ENCODE data around the gene ABCA1. TPM values are rescaled to one million over a fixed set of nuclear protein-coding genes. Genes with fewer than 3 reads are reported as not detected.
A peak's percentile ranks its signal among the peaks of the same experiment; 100 is the strongest.
"Not testable (repeated sequence)": the region's sequence is repeated elsewhere in the genome, so short reads cannot be mapped to it uniquely, and the experiment has no call there.

ABCA1 gene
- total RNA-seq, 1 donor from 2014 or later, result 27.3 TPM

DNA sequence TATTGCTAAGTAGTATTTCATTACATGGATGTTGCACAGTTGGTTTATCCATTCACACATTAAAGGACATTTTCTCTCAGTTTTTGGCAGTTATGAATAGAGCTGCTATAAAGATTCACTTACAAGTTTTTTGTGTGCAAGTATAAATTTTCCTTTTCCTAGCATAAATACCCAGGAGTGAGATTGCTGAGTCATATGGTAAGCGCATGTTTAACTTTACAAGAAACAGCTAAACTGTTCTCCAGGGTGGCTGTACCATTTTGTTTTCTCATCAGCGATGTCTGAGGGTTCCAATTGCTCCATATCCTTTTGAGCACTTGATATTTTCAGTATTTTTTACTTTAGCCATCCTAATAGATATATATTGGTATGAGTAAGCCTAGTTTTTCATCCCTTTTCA is 16.4 kb upstream of the ABCA1 start:
- no peak for DNase-seq

DNA sequence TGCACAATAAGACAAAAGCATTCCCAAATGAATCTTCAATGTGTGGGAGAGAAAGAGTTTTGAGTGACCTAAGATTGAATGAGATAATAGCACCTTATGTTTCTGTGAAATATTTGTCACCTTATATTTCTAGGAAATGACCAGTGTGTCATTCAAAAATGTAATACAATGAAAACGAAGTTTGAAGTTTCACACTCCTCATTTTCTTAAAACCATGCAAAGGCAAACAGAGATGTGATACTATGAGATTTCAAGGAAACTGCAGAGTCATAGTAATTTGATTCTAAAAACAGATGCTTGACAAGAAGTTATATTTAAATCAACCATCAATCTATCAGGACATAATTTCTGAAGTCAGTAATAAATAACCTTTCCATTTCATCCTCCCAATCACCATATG is 13.6 kb upstream of the ABCA1 start:
- DNase-seq, result no peak

DNA sequence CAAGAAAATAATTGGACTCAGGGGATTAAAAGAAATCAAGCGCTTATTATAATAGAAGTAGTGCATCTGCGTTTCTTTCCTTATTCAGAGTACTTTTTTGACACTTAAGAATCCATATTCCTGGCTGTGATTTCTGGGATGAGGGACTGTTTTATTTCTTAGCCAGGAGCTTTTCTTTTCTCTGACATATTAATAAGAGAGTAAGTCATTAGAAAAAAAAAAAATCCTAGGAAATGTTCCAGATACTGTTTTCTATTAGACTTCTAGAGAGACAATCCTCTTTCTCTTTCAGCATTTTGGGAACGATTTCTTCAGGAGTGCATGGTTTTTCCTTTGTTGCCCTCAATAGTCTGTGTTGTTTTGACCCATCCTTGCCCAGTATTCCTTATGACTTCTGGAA is 8.3 kb upstream of the ABCA1 start:
- no peak for DNase-seq

DNA sequence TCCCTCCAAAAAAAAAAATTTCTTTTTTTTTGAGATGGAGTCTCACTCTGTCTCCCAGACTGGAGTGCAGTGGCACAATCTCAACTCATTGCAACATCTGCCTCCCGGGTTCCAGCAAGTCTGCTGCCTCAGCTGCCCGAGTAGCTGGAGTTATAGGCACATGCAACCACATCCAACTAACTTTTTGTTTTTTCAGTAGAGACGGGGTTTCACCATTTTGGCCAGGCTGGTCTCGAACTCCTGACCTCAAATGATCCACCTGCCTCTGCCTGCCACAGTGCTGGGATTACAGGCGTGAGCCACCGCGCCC is 7.5 kb upstream of the ABCA1 start:
- not testable (repeated sequence) for DNase-seq

DNA sequence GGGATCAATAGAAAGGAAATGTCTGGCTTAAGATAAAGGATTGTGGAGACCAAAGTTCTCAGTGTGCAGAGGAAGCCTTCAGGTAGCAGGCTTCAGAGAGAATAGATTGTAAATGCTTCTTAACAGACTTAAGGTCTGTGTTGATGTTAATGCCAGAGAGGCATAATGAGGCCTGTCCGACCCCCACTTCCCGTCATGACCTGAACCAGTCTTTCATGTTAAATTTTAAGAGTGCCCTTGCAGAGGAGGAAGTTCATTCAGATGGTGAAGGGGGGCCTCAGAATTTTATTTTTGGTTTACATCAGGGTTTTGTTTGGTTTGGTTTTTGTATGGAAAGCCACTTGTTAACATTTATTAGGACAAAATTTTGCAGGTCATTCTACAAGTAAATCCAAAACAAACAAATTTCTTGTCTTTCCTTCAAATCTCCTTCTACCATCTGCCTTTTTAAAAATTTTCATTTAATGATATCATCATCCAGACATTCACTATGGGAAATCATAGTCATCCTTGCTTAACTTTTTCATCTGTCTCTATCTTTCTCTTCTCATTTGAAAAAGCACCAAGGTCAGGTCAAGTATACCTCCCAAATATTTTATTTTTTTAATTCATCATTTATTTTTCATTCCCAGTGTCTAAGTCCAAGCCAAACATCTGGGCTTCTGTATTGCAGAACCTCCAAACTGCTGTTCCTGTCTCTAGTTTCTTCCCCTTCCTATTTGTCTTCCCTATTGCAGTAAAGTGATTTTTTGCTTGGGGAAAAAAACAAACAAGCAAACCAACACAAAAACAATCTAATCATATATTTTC is 6.9 kb upstream of the ABCA1 start:
- DNase-seq, result no peak

DNA sequence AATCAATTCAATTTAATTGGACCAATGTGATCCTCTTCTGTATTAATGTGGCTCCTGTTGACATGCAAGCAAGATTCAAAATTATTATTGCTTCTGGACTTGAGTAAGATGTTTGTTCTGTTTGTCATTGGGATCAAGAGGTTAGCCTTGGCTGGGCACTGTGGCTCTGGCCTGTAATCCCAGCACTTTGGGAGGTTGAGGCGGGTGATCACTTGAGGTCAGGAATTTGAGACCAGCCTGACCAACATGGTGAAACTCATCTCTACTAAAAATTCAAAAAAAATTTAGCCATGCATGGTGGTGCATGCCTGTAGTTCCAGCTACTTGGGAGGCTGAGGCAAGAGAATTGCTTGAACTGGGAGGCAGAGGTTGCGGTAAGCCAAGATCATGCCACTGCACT is 5.1 kb upstream of the ABCA1 start:
- DNase-seq, result not testable (repeated sequence)

DNA sequence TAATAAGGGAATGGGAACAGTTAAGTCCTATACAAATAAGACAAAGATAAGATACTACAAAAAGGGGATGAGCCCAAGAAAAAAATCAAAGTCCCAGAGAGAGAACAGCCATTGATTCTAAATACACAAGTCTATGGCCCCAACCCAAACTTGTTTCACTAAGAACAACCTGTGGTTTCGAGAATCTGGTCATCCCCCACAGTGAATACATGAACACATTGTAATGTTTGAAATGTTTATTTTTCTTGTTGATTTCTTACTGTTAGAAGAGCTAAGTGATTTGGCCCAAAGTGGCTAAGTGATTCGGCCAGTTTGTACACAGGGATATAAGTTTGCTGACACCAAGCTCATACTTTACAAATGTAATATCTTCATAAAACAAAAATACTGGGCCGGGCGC is 3.3 kb upstream of the ABCA1 start:
- no peak for DNase-seq

DNA sequence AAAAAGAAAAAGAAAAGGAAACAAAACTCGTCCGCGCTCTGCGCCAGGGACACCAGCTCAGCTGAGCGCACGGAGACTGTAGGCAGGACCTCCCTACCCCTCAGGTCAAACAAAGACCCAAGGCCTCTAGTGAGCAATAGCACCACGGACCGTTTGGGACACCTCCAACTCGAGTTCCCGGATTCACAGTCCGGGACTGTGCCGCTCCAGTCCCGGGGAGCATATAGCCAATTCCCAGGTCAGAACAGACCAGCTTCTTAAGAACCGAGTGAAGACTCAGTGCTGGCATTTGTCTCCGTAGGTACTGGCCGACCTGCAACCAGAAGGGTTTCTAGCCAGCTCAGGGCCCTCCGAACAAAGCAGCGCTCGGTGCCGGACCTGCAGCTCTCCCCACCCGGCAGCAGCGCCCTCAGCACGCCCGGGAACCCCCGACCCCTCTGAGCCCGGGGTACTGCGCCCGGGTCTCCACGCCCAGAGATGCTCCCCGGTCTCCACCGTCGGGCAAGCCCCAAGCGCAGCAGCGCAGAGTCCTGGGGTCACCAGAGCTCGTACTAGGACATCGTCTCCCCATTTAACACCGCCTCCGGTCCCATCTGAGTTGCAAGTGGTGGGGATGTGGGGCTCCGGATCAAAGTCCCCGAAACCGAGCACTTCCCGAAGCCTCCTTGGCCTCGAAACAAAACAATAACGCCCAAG is 591 bp downstream of the ABCA1 start:
- DNase-seq, result peak; percentile 21

DNA sequence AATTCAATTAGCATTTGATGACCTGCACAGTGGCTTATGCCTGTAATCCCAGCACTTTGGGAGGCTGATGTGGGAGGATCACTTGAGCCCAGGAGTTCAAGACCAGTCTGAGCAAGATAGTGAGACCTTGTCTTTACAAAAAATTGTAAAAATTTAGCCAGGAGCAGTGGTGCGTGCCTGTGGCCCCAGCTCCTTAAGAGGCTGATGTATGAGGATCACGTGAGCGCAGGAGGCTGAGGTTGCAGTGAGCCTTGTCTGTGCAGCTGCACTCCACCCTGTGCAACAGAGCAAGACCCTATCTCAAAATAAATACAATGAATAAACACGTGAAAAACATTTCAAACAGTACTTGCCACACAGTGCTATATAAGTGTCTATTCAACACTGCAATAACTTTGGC is 4.2 kb downstream of the ABCA1 start:
- DNase-seq, result no peak

DNA sequence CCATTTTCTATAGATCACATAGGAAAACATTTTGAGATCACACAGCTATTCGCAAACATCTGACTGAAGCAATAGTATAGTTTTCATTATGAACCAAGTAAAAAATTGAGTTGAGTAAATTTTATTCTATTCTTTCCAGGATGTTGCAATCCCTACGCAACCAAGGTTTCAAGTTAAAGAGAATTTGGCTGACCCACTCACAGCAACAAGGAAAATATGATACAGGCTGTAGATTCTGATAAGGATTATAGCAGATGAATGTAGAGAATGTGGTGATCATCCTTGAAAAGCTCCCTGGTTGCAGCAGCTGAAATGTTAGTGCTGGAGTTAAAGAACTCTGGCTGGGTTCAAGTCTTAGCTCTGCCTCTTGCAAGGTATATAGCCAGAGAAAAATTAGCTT is 4.7 kb downstream of the ABCA1 start:
- DNase-seq, result no peak

DNA sequence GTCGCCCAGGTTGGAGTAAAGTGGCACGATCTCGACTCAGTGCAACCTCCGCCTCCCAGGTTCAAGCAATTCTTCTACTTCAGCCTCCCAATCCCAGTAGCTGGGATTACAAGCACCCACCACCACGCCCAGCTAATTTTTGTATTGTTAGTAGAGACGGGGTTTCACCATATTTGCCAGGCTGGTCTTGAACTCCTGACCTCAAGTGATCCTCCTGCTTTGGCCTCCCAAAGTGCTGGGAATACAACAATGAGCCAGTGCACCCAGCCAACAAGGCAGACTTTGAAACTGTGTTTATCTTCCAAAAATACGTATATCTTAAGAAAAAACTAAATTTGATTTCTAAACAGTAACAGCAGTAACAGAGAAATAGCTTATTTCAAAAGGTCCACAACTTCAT is 5.2 kb downstream of the ABCA1 start:
- not testable (repeated sequence) for DNase-seq

DNA sequence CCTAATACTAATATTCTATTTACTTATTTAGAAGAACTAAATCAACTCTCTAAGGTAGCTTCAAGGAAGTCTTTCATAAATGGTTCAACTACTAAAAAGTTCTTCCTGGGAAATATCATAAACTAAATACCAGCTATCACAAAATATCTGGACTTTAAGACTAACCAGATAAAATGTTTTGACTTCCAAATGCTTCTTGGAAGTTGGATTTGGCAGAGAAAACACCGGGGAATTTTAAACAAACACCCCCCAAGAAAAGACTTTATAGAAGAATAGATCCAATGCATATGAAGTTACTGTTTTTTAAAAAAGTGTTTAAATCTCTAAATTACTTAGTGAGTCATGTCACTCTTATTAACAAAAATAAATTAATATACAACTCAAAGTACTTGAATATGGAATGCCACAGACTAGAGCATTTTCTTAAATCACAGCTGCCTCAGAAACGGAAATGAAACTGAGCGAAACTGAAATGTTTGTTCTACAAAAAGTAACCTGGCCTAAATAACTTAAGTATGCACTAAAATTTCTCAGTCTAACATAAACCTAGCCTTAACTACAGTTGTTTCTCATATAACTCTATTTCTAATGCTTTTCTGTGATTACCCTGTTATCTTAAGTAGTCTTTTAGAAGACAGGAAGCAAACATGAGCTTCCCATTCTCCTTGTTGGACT is 6.8 kb downstream of the ABCA1 start:
- no peak for DNase-seq

DNA sequence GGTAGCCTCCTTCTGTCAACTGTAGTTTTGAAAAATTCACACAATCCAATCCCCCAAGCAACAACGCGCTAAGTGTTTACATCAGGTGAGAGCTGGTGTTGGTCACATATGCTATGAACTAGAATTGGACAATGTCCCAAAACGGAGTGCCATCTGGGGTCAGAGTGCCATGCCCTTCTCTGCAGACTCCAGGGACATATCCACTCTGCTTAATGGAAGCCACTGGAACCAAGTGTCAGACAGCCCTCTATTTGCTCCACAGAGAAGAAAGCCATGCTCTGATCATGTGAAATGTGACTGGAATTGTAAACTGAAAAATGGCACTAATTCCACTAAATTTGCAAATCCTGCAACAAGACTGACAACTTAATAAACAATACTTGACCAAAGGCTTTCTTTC is 12.2 kb downstream of the ABCA1 start:
- no peak for DNase-seq

DNA sequence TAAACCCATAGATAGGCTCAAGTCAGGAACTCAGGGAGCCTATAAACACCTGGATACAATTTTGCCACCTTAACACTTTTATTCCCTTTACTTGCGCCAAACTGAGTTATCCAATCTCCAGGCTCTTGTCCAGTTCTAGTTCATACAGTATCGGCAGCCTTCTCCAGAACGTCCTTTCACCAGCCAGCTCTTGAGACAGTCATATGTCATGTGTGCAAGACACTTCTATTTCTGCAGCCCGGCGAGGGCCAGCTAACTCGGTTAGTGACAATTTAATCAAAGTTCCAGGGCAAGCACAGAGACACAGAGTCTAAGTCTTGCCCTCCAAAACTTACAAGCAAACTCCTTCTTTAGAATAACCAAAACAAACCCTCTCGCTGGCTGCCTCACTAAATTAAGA is 12.9 kb downstream of the ABCA1 start:
- no peak for DNase-seq

DNA sequence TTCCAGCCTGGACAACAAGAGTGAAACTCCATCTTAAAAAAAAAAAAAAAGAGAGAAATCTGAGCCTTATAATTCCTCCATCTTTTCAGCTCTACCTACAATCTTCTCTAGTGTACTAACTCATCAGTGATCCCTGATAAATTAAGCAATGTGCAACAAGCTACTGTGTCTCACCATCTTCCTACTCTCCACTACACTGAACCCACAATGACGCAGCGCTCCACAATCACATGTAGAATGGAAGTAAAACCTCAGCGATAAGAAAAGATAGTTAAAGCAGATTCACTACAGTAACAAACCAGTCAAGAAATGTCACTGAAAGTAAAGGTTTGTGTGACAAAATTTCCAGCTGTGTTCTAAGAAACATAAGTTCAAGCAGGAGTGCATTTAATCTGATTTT is 13.5 kb downstream of the ABCA1 start:
- no peak for DNase-seq

DNA sequence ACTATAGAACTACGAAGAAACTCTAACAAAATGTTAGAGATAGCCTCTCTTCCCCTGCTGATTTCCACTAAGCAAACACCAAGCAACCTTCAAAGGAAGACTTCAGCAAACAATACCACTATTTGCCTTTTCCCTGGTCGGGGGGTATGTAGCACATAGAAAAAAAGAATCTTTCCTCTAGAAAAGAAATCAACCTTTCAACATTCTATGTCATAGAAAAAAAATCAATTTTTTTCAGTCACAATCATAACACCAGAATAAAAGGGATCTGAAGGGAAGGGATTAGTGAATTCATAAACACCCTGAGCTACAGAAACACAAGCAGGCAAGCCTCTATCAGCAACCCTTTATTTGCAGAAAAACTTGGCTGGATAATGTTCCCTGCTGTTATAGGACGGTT is 15.3 kb downstream of the ABCA1 start:
- DNase-seq, result no peak

DNA sequence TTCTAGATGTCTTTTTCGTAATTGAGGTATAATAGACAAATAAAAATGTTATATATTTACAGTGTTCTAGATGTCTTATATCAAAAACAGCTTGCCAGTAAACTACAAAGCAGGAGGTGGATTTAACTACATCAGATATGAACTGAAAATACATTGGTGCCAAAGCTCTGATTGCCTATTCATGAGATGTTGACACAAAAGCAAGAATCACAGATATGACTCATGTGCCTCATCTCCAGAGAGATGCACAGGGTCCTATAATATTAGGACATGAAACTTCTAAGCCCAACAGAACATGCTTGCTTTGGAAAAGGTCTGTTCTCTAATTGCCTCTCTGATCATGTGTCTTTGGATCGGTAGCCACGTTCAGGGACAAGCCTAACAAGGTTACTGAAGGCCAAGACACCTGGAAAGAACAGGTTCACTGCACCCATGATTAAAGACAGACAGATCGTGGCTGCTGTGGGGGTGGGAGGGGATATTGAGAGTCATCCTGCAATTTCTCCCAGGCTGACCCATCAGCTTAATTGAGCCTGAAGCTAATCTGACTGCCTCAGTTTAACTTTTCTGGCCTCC is 16.8 kb downstream of the ABCA1 start:
- DNase-seq, result no peak

DNA sequence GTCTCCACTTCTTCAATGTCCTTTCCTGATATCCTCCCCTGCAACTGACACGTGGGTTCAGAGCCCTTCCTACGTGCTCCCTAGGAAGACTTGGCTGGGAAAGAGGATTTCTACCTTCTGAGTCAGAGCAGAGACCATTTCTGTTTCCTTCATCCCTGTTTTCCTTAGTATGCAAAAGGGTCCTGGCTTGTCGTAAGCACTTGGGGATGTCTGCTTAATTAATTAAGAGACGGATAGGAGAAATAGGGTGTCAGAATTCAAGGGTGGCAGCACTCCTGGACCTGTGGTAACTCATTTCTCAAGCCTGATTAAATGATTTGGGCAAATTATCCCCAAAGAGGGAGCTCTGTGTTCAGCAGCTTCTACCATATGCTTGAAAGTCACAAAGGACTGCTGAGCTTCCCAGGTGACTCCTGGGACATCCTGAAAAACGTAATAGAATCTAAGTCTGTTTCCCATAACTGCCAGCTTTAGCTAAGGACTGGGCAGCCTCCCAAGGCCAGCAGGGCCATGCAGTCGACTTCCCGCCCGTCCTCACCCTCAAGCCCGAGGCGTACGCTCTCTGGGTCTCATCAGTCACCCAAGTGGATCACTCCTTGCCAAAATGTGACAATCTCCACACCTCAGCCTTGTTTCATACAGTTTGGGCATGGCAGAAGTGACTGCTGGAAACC is 20.5 kb downstream of the ABCA1 start:
- DNase-seq, result no peak

DNA sequence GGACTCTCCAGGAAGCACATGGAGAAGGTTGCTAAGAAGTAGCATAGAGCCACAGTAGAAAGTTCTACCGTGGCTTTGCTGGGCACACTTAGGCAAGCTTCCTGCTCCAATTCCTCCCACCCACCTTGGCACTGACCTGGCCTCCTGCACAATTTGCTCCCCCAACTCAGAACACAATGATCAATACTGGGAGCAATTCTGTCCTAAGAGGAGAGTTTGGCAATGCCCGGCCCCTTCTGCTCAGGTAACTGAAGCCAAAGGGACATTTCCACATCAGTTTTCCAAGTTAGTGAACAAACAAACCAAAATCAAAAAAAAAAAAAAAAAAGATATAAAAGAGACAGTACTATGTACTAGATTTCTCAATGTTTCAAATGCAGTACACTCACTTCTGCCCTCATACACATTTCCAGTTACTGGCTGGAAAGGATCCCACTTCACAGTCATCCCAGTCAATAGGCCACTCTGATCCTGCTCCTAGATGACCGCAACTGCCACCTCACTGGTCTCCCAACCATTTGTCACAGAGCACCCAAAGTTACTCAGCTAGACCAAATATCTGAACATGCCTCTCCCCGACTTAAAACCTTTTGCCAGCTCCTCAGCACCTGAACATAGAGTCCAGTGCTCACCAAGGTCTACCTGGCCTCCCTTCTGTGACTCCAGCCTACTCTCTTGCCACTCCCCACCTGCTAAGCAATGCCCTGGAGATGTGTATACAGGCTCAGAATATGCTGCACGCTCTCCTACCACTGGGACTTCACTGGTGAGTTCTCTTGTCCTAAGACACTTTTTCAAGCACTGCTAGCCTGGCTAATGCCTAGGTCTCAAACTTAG is 21.3 kb downstream of the ABCA1 start:
- DNase-seq, result no peak

DNA sequence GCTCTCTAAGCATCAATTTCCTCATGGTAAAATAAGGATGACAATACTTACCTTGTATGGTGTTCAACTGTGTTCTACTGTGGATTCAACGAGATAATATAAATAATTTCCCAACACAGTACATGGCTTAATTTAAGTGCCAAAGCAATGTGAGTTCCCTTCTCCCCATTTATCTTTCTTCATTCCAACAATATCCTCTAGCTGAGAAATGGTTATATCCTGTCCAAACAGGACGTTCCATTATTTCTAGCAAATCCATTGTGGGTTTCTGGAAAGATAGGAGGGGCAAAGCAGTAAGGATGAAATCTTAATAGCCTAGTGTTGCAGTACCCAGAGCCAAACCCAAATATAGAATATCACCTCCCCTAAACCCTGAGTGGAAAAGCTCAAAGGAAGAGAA is 22.0 kb downstream of the ABCA1 start:
- DNase-seq, result no peak

DNA sequence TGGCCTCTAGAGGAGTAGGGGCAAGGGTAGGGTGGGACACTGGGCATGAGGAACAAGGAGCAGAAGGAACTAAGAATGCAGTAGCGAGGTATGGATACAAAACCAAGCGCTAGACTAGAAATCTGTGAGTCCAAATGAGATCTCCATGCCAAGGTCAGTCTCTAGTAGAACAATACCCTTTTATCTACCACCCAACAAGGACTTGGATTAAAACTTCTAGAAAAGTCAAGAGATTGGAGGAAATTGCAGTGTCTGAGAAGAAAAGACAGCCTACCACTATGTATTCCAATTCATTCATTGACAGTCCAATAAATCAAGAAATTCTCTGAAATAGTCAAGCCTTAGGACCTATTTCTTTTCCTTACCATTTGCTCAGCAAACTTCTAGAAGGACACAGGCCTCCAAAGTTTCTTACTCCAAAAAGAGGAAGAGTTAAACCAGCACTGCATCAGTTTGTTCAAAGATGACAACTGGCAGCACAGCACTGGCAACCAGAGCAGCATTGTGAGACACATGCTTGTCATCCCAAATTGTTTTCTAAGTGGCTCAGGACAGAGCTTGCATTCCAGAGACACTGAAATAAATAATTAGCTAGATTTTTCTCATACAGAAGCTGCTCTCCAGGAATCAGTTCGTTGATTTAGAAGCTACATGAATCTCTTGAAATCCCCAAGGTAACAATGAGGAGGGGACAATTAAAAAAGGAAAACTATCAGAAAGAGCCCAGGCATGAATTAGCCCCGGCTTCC is 22.6 kb downstream of the ABCA1 start:
- DNase-seq, result no peak
